Brain microvascular endothelial cell (primary cell): ENCODE results near the gene FUT8.

ENCODE experiments used
- DNase-seq: peaks from one replicate; pipeline ENCODE4 v3.0.0-alpha.2; 2020
- H3K27ac ChIP-seq: fragments of 250-450 bp; sonication (Bioruptor Pico); 2 replicates; pipeline ENCODE4 v1.5.1; 2020; ENCODE audit warnings: mild to moderate bottlenecking, moderate library complexity
- H3K27me3 ChIP-seq: fragments of 250-450 bp; sonication (Bioruptor Pico); replicated peaks from 2 replicates; pipeline ENCODE4 v1.5.1; 2020; ENCODE audit warnings: mild to moderate bottlenecking
- H3K36me3 ChIP-seq: fragments of 250-450 bp; sonication (Bioruptor Pico); replicated peaks from 2 replicates; pipeline ENCODE4 v1.5.1; 2020; ENCODE audit warnings: mild to moderate bottlenecking
- H3K4me3 ChIP-seq: 2 replicates; pipeline ENCODE4 v1.5.1; 2011; ENCODE audit warnings: low read depth, mild to moderate bottlenecking, control low read depth, low read length, moderate library complexity
- CTCF ChIP-seq: IDR thresholded peaks from 2 replicates; pipeline ENCODE4 v1.5.1; 2011; ENCODE audit warnings: low read depth, mild to moderate bottlenecking, moderate library complexity, low read length, control low read depth, inconsistent platforms; ENCODE audit errors: missing control alignments
- in situ Hi-C: cut with HindIII; loops from 2 replicates; pipeline ENCODE4 v1.10.0; 2017; ENCODE audit warnings: low sequenced_read_pairs, low pct_ligation_motif_present

The FUT8 gene

GRCh38 chr14:65411656-65412031, 886 bp upstream of the FUT8 start:
- no peaks in the 10 kb centered on the region for H3K27me3 ChIP-seq
- TF ChIP-seq CTCF, result no peak
- in situ Hi-C loops, result loop anchor here (25.0 kb wide), 1 partner anchor 401 kb away; no protein-coding TSS in a partner anchor
- no peaks in the 10 kb centered on the region for H3K36me3 ChIP-seq
- H3K4me3 ChIP-seq, result peak overlapping the region; percentile 81
- peak; percentile 86 for DNase-seq
- H3K27ac ChIP-seq, result peak overlapping the region; percentile 53

GRCh38 chr14:65412856-65413738, 567 bp downstream of the FUT8 start:
- TF ChIP-seq CTCF, result peak; percentile 11
- Histone ChIP-seq H3K36me3 (no peaks in the 10 kb centered on the region), H3K4me3 (peak overlapping the region; percentile 81), H3K27me3 (no peaks in the 10 kb centered on the region), H3K27ac (peak overlapping the region; percentile 27)
- in situ Hi-C loops, result loop anchor here (25.0 kb wide), 1 partner anchor 399 kb away; no protein-coding TSS in a partner anchor
- DNase-seq, result peak; percentile 47

GRCh38 chr14:65413739-65414045, 1.2 kb downstream of the FUT8 start:
- in situ Hi-C loops, result loop anchor here (25.0 kb wide), 1 partner anchor 399 kb away; no protein-coding TSS in a partner anchor
- Histone ChIP-seq H3K27me3 (no peaks in the 10 kb centered on the region), H3K4me3 (peak overlapping the region; percentile 81), H3K27ac (no peak overlapping the region), H3K36me3 (no peaks in the 10 kb centered on the region)
- TF ChIP-seq CTCF, result no peak
- no peak for DNase-seq

GRCh38 chr14:65414961-65415589, 2.5 kb downstream of the FUT8 start:
- H3K27ac ChIP-seq, result no peak overlapping the region
- no peaks in the 10 kb centered on the region for H3K36me3 ChIP-seq
- peak; percentile 46 for TF ChIP-seq CTCF
- in situ Hi-C loops, result loop anchor here (25.0 kb wide), 1 partner anchor 397 kb away; no protein-coding TSS in a partner anchor
- no peaks in the 10 kb centered on the region for H3K27me3 ChIP-seq
- DNase-seq, result peak; percentile 11
- peak overlapping the region; percentile 81 for H3K4me3 ChIP-seq

GRCh38 chr14:65415613-65416012, 3.1 kb downstream of the FUT8 start:
- no peak for TF ChIP-seq CTCF
- H3K36me3 ChIP-seq, result no peaks in the 10 kb centered on the region
- no peak overlapping the region for H3K27ac ChIP-seq
- DNase-seq, result no peak
- no peaks in the 10 kb centered on the region for H3K27me3 ChIP-seq
- in situ Hi-C loops, result loop anchor here (25.0 kb wide), 1 partner anchor 397 kb away; no protein-coding TSS in a partner anchor
- H3K4me3 ChIP-seq, result no peak overlapping the region
